Astrocyte (in vitro differentiated cells and primary cell): Measurements from ENCODE around the gene RAB6C. TPM values are rescaled to one million over a fixed set of nuclear protein-coding genes. Genes with fewer than 3 reads are reported as not detected.
"Not testable (repeated sequence)": the region's sequence is repeated elsewhere in the genome, so short reads cannot be mapped to it uniquely, and the experiment has no call there.

Experiments
- DNase-seq: peaks from one replicate; pipeline ENCODE4 v3.0.0-alpha.2; 2010; ENCODE audit warnings: low read depth
- FAIRE-seq: peaks from 2 replicates; lab custom pipeline; 2011; peaks lifted over from hg19 to GRCh38; lab: Jason Lieb, UNC
- H2AFZ ChIP-seq: 2 replicates; pipeline ENCODE4 v1.6.0; 2012; ENCODE audit warnings: low read depth, low read length, inconsistent platforms
- H3K27ac ChIP-seq: 2 replicates; pipeline ENCODE4 v1.5.1; 2011; ENCODE audit warnings: low read depth, low read length, inconsistent platforms
- H3K27me3 ChIP-seq: 2 replicates; pipeline ENCODE4 v1.6.0; 2011; ENCODE audit warnings: low read length, inconsistent platforms; ENCODE audit not compliant: insufficient read depth
- H3K36me3 ChIP-seq: 2 replicates; pipeline ENCODE4 v1.5.1; 2011; ENCODE audit warnings: low read length, inconsistent platforms; ENCODE audit not compliant: insufficient read depth
- H3K4me1 ChIP-seq: 2 replicates; pipeline ENCODE4 v1.5.1; 2011; ENCODE audit warnings: low read length, inconsistent platforms; ENCODE audit not compliant: insufficient read depth
- H3K4me2 ChIP-seq: 2 replicates; pipeline ENCODE4 v1.6.0; 2012; ENCODE audit warnings: low read length, inconsistent platforms
- H3K4me3 ChIP-seq: 2 replicates; pipeline ENCODE4 v1.5.1; 2011; ENCODE audit warnings: low read depth, mild to moderate bottlenecking, low read length, inconsistent platforms; ENCODE audit not compliant: insufficient read depth
- H3K79me2 ChIP-seq: 2 replicates; pipeline ENCODE4 v1.6.0; 2012; ENCODE audit warnings: mild to moderate bottlenecking, low read length, inconsistent platforms; ENCODE audit not compliant: insufficient read depth
- H3K9ac ChIP-seq: 2 replicates; pipeline ENCODE4 v1.6.0; 2012; ENCODE audit warnings: mild to moderate bottlenecking, low read length, inconsistent platforms
- H3K9me3 ChIP-seq: 2 replicates; pipeline ENCODE4 v1.5.1; 2012; ENCODE audit warnings: low read depth, mild to moderate bottlenecking, low read length, inconsistent platforms; ENCODE audit not compliant: insufficient read depth
- H4K20me1 ChIP-seq: 2 replicates; pipeline ENCODE4 v1.6.0; 2012; ENCODE audit warnings: low read length, inconsistent platforms; ENCODE audit not compliant: insufficient read depth
- H3K27ac Mint-ChIP-seq: one replicate; pipeline ENCODE4 v1.8.0; 2021; ENCODE audit warnings: mild to moderate bottlenecking, mixed read lengths; ENCODE audit not compliant: unreplicated experiment
- H3K27me3 Mint-ChIP-seq: one replicate; pipeline ENCODE4 v1.8.0; 2021; ENCODE audit warnings: low read depth, mixed read lengths; ENCODE audit not compliant: unreplicated experiment
- H3K36me3 Mint-ChIP-seq: one replicate; pipeline ENCODE4 v1.8.0; 2021; ENCODE audit warnings: low read depth, mixed read lengths; ENCODE audit not compliant: unreplicated experiment
- H3K4me1 Mint-ChIP-seq: one replicate; pipeline ENCODE4 v1.8.0; 2021; ENCODE audit warnings: low read depth, mixed read lengths; ENCODE audit not compliant: unreplicated experiment
- H3K4me3 Mint-ChIP-seq: one replicate; pipeline ENCODE4 v1.8.0; 2021; ENCODE audit warnings: mild to moderate bottlenecking, moderate library complexity, mixed read lengths; ENCODE audit not compliant: unreplicated experiment
- H3K9me3 Mint-ChIP-seq: one replicate; pipeline ENCODE4 v1.8.0; 2021; ENCODE audit warnings: mild to moderate bottlenecking, mixed read lengths; ENCODE audit not compliant: unreplicated experiment
- EZH2 ChIP-seq: IDR thresholded peaks from 2 replicates; pipeline ENCODE4 v1.6.1; 2012; ENCODE audit warnings: mild to moderate bottlenecking, low read length, inconsistent platforms; ENCODE audit not compliant: insufficient read depth
- total RNA-seq: library from RNA; stranded (reverse); gene quantifications from 2 replicates; pipeline ENCODE4 v1.2.1, GENCODE V29; 2021
- TF ChIP-seq, protein P1 (sequence below): IDR thresholded peaks from 2 replicates; pipeline ENCODE4 v1.5.1; 2011; ENCODE audit warnings: low read depth, mild to moderate bottlenecking, inconsistent platforms, low read length, moderate library complexity; ENCODE audit not compliant: insufficient read depth

Gene RAB6C
- total RNA-seq, 1 donor from 2014 or later: 0.09 TPM

DNA sequence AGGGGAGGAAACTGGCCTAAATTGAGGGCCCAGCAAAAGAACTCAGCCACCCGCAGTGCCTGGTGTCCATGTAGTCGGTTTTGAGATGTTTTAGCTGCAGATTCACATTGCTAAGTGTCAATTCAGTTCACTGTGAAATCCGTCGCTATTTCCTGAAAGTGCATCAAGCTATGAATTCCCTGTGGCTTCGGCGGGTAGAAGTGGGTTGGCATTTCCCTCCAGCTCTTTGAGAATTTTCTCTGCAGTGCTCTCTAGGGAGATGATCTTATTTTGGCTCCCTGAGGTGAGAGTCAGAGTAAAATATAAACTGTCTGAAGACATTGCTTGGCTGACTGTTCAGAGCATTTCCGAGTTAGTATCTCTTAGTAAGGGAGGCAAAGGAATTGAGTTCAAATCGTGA is 36.0 kb upstream of the RAB6C start:
- H3K27ac Mint-ChIP-seq: not testable (repeated sequence)

DNA sequence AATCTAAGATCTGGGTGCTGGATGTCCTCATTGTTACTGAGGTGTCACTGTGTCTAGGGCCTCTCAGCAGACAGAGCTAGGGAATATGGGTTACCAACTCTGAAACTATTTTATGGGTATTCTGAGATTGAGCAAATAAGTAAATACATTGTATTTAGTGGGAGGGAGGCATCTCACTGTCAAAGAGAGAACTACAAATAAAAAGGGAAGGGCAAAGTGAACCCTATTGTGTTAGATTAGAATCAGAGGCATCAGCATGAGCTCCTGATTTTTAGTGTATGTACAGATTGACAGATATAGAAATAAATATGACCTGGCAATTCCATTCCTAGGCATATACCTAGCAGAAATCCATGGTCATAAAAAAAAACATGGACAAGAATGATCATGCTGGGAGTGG is 33.9 kb upstream of the RAB6C start:
- FAIRE-seq: no peak

More for the DNA sequence above, 36.0 kb upstream of the RAB6C start:
- H4K20me1 ChIP-seq, H3K4me3 Mint-ChIP-seq, H3K36me3 Mint-ChIP-seq, H3K79me2 ChIP-seq, H3K36me3 ChIP-seq, DNase-seq, H3K4me1 ChIP-seq, H3K27ac ChIP-seq, H3K4me2 ChIP-seq, FAIRE-seq, H3K27me3 ChIP-seq, H3K4me3 ChIP-seq, H3K9ac ChIP-seq, H2AFZ ChIP-seq, H3K9me3 Mint-ChIP-seq, H3K27me3 Mint-ChIP-seq, H3K4me1 Mint-ChIP-seq, H3K9me3 ChIP-seq: not testable (repeated sequence)

DNA sequence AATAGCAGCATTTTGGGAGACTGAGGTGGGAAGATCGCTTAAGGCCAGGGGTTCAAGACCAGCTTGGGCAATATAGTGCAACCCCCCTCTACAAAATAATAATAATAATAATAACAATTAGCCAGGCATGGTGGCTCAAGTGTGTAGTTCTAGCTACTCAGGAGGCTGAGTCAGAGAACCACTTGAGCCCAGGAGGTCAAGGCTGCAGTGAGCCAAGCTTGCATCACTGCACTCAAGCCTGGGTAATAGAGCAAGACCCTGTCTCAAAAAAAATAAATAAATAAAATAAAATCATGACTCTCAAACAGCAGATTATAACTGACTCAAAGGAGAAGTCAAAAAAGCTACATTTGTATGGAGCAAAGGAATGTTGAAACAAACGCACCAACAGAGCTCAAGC is 31.8 kb upstream of the RAB6C start:
- H3K27me3 ChIP-seq, H4K20me1 ChIP-seq, H3K9ac ChIP-seq, H3K79me2 ChIP-seq, H3K4me1 ChIP-seq, H3K36me3 Mint-ChIP-seq, FAIRE-seq, H3K4me3 ChIP-seq, H3K9me3 ChIP-seq, H3K4me3 Mint-ChIP-seq, H2AFZ ChIP-seq, DNase-seq, H3K9me3 Mint-ChIP-seq, H3K27me3 Mint-ChIP-seq, H3K4me2 ChIP-seq, H3K4me1 Mint-ChIP-seq, H3K36me3 ChIP-seq, H3K27ac ChIP-seq, H3K27ac Mint-ChIP-seq: not testable (repeated sequence)

More for the DNA sequence above, 33.9 kb upstream of the RAB6C start:
- Mint-ChIP-seq H3K9me3 (peaks cover 1% of the 10 kb centered on the region), H3K27ac (no peak overlapping the region), H3K4me3 (no peak overlapping the region), H3K36me3 (no peaks in the 10 kb centered on the region), H3K4me1 (no peaks in the 10 kb centered on the region), H3K27me3 (peaks cover 7% of the 10 kb centered on the region)
- Histone ChIP-seq H3K27me3 (no peaks in the 10 kb centered on the region), H3K36me3 (no peaks in the 10 kb centered on the region), H3K4me3 (no peak overlapping the region), H3K4me2 (no peak overlapping the region), H3K27ac (no peak overlapping the region), H3K9ac (no peak overlapping the region), H3K4me1 (no peaks in the 10 kb centered on the region), H3K79me2 (no peaks in the 10 kb centered on the region), H2AFZ (no peak overlapping the region), H3K9me3 (no peaks in the 10 kb centered on the region), H4K20me1 (no peaks in the 10 kb centered on the region)
- no peak for DNase-seq
- TF ChIP-seq, protein P1, sequence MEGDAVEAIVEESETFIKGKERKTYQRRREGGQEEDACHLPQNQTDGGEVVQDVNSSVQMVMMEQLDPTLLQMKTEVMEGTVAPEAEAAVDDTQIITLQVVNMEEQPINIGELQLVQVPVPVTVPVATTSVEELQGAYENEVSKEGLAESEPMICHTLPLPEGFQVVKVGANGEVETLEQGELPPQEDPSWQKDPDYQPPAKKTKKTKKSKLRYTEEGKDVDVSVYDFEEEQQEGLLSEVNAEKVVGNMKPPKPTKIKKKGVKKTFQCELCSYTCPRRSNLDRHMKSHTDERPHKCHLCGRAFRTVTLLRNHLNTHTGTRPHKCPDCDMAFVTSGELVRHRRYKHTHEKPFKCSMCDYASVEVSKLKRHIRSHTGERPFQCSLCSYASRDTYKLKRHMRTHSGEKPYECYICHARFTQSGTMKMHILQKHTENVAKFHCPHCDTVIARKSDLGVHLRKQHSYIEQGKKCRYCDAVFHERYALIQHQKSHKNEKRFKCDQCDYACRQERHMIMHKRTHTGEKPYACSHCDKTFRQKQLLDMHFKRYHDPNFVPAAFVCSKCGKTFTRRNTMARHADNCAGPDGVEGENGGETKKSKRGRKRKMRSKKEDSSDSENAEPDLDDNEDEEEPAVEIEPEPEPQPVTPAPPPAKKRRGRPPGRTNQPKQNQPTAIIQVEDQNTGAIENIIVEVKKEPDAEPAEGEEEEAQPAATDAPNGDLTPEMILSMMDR: no peak
- TF ChIP-seq EZH2: no peak

DNA sequence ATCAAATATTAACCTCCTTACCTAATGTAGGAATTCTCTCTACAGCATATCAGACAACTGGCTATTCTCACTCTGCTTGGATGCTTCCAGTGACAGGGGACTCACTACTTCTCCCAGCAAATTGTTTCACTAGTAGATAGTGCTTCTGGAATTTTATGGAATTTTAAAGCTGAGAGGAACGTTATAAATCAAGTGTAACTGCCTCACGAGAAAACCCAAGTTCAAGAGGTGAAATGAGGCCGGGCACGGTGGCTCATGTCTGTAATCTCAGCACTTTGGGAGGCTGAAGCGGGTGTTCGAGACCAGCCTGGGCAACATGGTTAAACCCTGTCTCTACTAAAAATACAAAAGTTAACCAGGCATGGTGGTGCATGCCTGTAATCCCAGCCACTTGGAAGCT is 23.3 kb upstream of the RAB6C start:
- not testable (repeated sequence) for H3K9me3 Mint-ChIP-seq

More for the DNA sequence above, 23.3 kb upstream of the RAB6C start:
- not testable (repeated sequence) for H3K4me2 ChIP-seq, FAIRE-seq, H3K9me3 ChIP-seq, H2AFZ ChIP-seq, H3K4me3 Mint-ChIP-seq, H3K27ac Mint-ChIP-seq, H3K36me3 Mint-ChIP-seq, H3K4me3 ChIP-seq, H3K9ac ChIP-seq, H3K79me2 ChIP-seq, H3K27me3 ChIP-seq, H3K36me3 ChIP-seq, H3K4me1 ChIP-seq, H3K4me1 Mint-ChIP-seq, H3K27ac ChIP-seq, H4K20me1 ChIP-seq, H3K27me3 Mint-ChIP-seq, DNase-seq
